SW480 (cell line): ENCODE measurements around the gene PHYHIPL.
A peak's percentile ranks its signal among the peaks of the same experiment; 100 is the strongest.
"Not testable (repeated sequence)": the region's sequence is repeated elsewhere in the genome, so short reads cannot be mapped to it uniquely, and the experiment has no call there.

Experiments used
- DNase-seq: peaks from one replicate; pipeline ENCODE4 v3.0.0-alpha.2; 2016; ENCODE audit warnings: low spot score

The PHYHIPL gene

GRCh38 chr10:59206204-59206720, 29.8 kb downstream of the PHYHIPL start:
- no peak for DNase-seq

GRCh38 chr10:59212301-59212798, 35.9 kb downstream of the PHYHIPL start:
- no peak for DNase-seq

- no peak for DNase-seq
Observed at GRCh38 chr10:59214160-59214559, 37.7 kb downstream of the PHYHIPL start.

- no peak for DNase-seq
Observed at GRCh38 chr10:59216178-59216869, 39.9 kb downstream of the PHYHIPL start.

- no peak for DNase-seq
Observed at GRCh38 chr10:59222788-59223187, 46.3 kb downstream of the PHYHIPL start.

GRCh38 chr10:59223597-59223996, 47.2 kb downstream of the PHYHIPL start:
- not testable (repeated sequence) for DNase-seq

GRCh38 chr10:59225211-59225610, 48.8 kb downstream of the PHYHIPL start:
- no peak for DNase-seq

- no peak for DNase-seq
Observed at GRCh38 chr10:59227136-59227673, 50.8 kb downstream of the PHYHIPL start.

- no peak for DNase-seq
Observed at GRCh38 chr10:59229441-59229840, 53.0 kb downstream of the PHYHIPL start.

- peak; percentile 8 for DNase-seq
Observed at GRCh38 chr10:59234194-59234593, 57.8 kb downstream of the PHYHIPL start.

GRCh38 chr10:59234816-59235429, 58.5 kb downstream of the PHYHIPL start:
- DNase-seq = peak; percentile 23

- no peak for DNase-seq
Observed at GRCh38 chr10:59236064-59236697, 59.7 kb downstream of the PHYHIPL start.

GRCh38 chr10:59237775-59238174, 61.3 kb downstream of the PHYHIPL start:
- DNase-seq = no peak

- DNase-seq = not testable (repeated sequence)
Observed at GRCh38 chr10:59239108-59239507, 62.7 kb downstream of the PHYHIPL start.

GRCh38 chr10:59240582-59241183, 64.2 kb downstream of the PHYHIPL start:
- DNase-seq = peak; percentile 36

- DNase-seq = no peak
Observed at GRCh38 chr10:59242057-59242456, 65.6 kb downstream of the PHYHIPL start.

- DNase-seq = no peak
Observed at GRCh38 chr10:59242991-59243390, 66.5 kb downstream of the PHYHIPL start.

GRCh38 chr10:59243611-59244195, 67.3 kb downstream of the PHYHIPL start:
- no peak for DNase-seq

GRCh38 chr10:59244871-59245270, 68.4 kb downstream of the PHYHIPL start:
- no peak for DNase-seq

- no peak for DNase-seq
Observed at GRCh38 chr10:59245686-59246085, 69.2 kb downstream of the PHYHIPL start.

GRCh38 chr10:59252491-59252890, 76.0 kb downstream of the PHYHIPL start:
- no peak for DNase-seq

GRCh38 chr10:59255463-59255862, 79.0 kb downstream of the PHYHIPL start:
- DNase-seq = no peak
